Type B pancreatic cell (in vitro differentiated cells): ENCODE measurements around the gene KRT82. TPM values are rescaled to one million over a fixed set of nuclear protein-coding genes. Genes with fewer than 3 reads are reported as not detected.

Experiments
- DNase-seq: peaks from one replicate; pipeline ENCODE4 v3.0.0; 2021; ENCODE audit warnings: mixed read lengths; ENCODE audit not compliant: unreplicated experiment; ENCODE audit errors: extremely low spot score
- H3K27ac Mint-ChIP-seq: 2 replicates; pipeline ENCODE4 v1.8.0; 2021; ENCODE audit warnings: mild to moderate bottlenecking, mixed read lengths
- H3K27me3 Mint-ChIP-seq: 2 replicates; pipeline ENCODE4 v1.8.0; 2021; ENCODE audit warnings: mixed read lengths
- H3K36me3 Mint-ChIP-seq: 2 replicates; pipeline ENCODE4 v1.8.0; 2021; ENCODE audit warnings: mixed read lengths
- H3K4me1 Mint-ChIP-seq: one replicate; pipeline ENCODE4 v1.8.0; 2021; ENCODE audit warnings: mixed read lengths; ENCODE audit not compliant: unreplicated experiment
- H3K4me3 Mint-ChIP-seq: 2 replicates; pipeline ENCODE4 v1.8.0; 2021; ENCODE audit warnings: mild to moderate bottlenecking, mixed read lengths
- H3K9me3 Mint-ChIP-seq: 2 replicates; pipeline ENCODE4 v1.8.0; 2021; ENCODE audit warnings: mixed read lengths
- total RNA-seq: library from RNA; stranded (reverse); gene quantifications from 2 replicates; pipeline ENCODE4 v1.2.1, GENCODE V29; 2021; ENCODE audit warnings: low replicate concordance
- TF ChIP-seq, protein P1 (sequence below): fragments of 200-600 bp; sonication (generic); conservative IDR thresholded peaks from 2 replicates; pipeline ENCODE4 v1.5.0; 2021; ENCODE audit warnings: antibody characterized with exemption, mild to moderate bottlenecking

The KRT82 gene
- total RNA-seq, 1 donor from 2014 or later: not detected

DNA sequence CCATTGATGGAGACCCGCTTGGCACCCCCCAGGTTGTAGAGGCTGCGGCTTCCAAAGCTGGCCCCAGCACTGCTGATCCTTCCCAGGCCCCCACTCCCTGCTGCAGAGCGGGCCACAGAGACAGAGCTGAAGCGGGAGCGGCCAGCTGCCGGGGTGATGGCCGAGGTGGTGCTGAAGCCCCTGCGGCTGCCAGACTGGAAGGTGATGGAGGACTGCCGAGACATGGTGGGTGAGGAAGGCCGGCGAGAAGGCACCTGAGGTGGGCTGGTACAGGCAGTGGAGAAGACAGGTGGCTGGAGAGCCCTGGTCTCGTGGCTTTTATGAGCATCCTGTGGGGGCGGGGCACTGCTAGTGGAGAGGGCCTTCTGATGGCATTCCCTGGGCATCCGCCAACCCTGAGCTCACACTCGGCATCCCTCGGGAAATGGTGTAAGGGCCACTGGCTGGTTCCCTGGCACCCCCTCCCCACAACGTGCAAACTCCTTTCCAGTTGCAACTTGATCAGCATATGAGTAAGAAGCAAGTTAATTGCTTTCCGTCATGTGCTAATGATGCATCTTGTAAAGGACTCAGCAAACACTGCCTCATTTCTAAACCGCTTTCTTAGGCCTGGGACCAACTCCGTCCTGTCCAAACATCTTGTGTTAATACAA, 28.1 kb upstream of the KRT82 start, which contains the start of gene KRT75:
TSS of gene KRT75 (minus strand) at position 291 of the 653 bp plus-strand sequence. CDS start at position 224, 67 bp downstream.
- TF ChIP-seq, protein P1, sequence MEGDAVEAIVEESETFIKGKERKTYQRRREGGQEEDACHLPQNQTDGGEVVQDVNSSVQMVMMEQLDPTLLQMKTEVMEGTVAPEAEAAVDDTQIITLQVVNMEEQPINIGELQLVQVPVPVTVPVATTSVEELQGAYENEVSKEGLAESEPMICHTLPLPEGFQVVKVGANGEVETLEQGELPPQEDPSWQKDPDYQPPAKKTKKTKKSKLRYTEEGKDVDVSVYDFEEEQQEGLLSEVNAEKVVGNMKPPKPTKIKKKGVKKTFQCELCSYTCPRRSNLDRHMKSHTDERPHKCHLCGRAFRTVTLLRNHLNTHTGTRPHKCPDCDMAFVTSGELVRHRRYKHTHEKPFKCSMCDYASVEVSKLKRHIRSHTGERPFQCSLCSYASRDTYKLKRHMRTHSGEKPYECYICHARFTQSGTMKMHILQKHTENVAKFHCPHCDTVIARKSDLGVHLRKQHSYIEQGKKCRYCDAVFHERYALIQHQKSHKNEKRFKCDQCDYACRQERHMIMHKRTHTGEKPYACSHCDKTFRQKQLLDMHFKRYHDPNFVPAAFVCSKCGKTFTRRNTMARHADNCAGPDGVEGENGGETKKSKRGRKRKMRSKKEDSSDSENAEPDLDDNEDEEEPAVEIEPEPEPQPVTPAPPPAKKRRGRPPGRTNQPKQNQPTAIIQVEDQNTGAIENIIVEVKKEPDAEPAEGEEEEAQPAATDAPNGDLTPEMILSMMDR: no peak
- DNase-seq: peak; percentile 45
- H3K27me3 Mint-ChIP-seq: peaks cover 50% of the 10 kb centered on the region
- H3K4me1 Mint-ChIP-seq: no peaks in the 10 kb centered on the region
- no peaks in the 10 kb centered on the region for H3K36me3 Mint-ChIP-seq
- no peak within 1 kb of the TSS for H3K4me3 Mint-ChIP-seq
- H3K27ac Mint-ChIP-seq: no peak within 1 kb of the TSS
- no peaks in the 10 kb centered on the region for H3K9me3 Mint-ChIP-seq

- DNase-seq: no peak
- Mint-ChIP-seq H3K4me3 (no peak overlapping the region), H3K36me3 (no peaks in the 10 kb centered on the region), H3K27ac (no peak overlapping the region), H3K9me3 (no peaks in the 10 kb centered on the region), H3K4me1 (no peaks in the 10 kb centered on the region), H3K27me3 (peaks cover 55% of the 10 kb centered on the region)
- TF ChIP-seq, protein P1: no peak
Observed at GRCh38 chr12:52433501-52434080, 27.5 kb upstream of the KRT82 start.

DNA sequence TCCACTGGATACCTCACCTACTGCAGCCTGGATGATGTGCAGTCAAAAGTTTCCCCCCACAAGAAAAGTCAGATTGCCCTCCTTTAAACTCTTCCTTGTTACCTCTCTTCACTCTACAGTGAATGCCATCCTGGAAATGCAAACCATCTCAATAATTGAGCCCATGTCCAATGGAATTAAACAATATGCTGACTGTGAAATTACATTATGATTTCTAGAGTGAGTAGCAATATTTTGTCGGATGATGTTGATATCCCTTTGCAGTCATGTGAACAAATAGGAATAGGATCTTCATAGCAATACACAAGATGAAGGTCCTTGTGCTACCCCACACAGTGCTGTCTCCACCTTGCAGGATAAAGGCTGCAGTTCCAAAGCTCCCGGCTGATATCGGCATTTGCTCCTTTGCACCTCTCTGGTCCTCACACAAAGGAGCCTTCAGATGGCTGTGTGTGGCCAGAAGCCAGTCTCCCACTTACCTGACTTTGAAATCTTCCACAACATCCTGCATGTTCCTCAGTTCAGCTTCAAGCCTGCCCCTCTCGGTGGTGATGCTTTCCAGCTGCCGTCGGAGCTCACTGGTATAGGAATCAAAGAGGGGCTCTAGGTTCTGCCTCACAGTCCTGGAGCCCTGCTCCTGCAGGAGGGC, 26.5 kb upstream of the KRT82 start:
- Mint-ChIP-seq H3K4me1 (no peaks in the 10 kb centered on the region), H3K27ac (no peak overlapping the region), H3K9me3 (no peaks in the 10 kb centered on the region), H3K4me3 (no peak overlapping the region), H3K27me3 (peaks cover 58% of the 10 kb centered on the region), H3K36me3 (no peaks in the 10 kb centered on the region)
- TF ChIP-seq, protein P1: no peak
- no peak for DNase-seq

DNA sequence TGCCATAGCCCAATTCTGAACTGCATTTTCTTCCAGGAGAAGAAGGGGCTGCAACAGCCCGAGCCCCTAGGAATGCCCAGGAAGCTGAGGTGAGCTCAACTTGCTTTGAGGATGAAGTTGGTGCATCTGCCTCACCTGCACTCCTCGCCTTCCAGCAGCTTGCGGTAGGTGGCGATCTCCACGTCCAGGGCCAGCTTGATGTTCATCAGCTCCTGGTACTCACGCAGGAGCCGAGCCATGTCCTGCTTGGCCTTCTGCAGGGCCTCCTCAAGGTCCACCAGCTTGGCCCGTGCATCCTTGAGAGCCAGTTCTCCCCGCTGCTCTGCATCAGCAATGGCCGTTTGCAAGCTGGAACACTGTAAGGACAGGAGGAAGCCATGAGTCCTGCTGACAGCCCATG, 22.0 kb upstream of the KRT82 start:
- H3K36me3 Mint-ChIP-seq: no peaks in the 10 kb centered on the region
- no peak for DNase-seq
- H3K9me3 Mint-ChIP-seq: no peaks in the 10 kb centered on the region
- H3K4me1 Mint-ChIP-seq: peaks cover 4% of the 10 kb centered on the region
- peaks cover 54% of the 10 kb centered on the region for H3K27me3 Mint-ChIP-seq
- TF ChIP-seq, protein P1: no peak
- no peak overlapping the region for H3K4me3 Mint-ChIP-seq
- H3K27ac Mint-ChIP-seq: no peak overlapping the region

- DNase-seq: no peak
- H3K9me3 Mint-ChIP-seq: no peaks in the 10 kb centered on the region
- TF ChIP-seq, protein P1: no peak
- peaks cover 5% of the 10 kb centered on the region for H3K4me1 Mint-ChIP-seq
- no peak overlapping the region for H3K27ac Mint-ChIP-seq
- peaks cover 51% of the 10 kb centered on the region for H3K27me3 Mint-ChIP-seq
- no peaks in the 10 kb centered on the region for H3K36me3 Mint-ChIP-seq
- no peak overlapping the region for H3K4me3 Mint-ChIP-seq
Observed at GRCh38 chr12:52427083-52427482, 20.9 kb upstream of the KRT82 start.
